Kidney capillary endothelial cell (primary cell): ENCODE results near the gene UBR1.
"Not testable (repeated sequence)": the region's sequence is repeated elsewhere in the genome, so short reads cannot be mapped to it uniquely, and the experiment has no call there.

Source experiments
- DNase-seq: peaks from one replicate; pipeline ENCODE4 v3.0.0-alpha.2; 2018; ENCODE audit warnings: low spot score

The UBR1 gene

GRCh38 chr15:42911058-42911592 lies 194.7 kb downstream of the UBR1 start:
- no peak for DNase-seq

- no peak for DNase-seq
Observed at GRCh38 chr15:42908538-42908937, 197.3 kb downstream of the UBR1 start.

- DNase-seq, result no peak
Observed at GRCh38 chr15:42903388-42904324, 202.2 kb downstream of the UBR1 start.

- DNase-seq, result not testable (repeated sequence)
Observed at GRCh38 chr15:42893911-42894310, 211.9 kb downstream of the UBR1 start.
